HG03439 (cell line): Measurements from ENCODE around the gene KLHL25.
"Not testable (repeated sequence)": the region's sequence is repeated elsewhere in the genome, so short reads cannot be mapped to it uniquely, and the experiment has no call there.

Source experiments
- ATAC-seq: cut with Tn5 transposase; IDR thresholded peaks from one replicate; pipeline ENCODE4 v1.9.1; 2021; ENCODE audit warnings: mild to moderate bottlenecking, moderate library complexity; ENCODE audit not compliant: unreplicated experiment

KLHL25 gene

GRCh38 chr15:85805420-85805819, 10.7 kb upstream of the KLHL25 start:
- no peak for ATAC-seq

GRCh38 chr15:85804481-85805170, 9.9 kb upstream of the KLHL25 start:
- no peak for ATAC-seq

- ATAC-seq = not testable (repeated sequence)
Measured at GRCh38 chr15:85802617-85803016, 7.9 kb upstream of the KLHL25 start.

DNA sequence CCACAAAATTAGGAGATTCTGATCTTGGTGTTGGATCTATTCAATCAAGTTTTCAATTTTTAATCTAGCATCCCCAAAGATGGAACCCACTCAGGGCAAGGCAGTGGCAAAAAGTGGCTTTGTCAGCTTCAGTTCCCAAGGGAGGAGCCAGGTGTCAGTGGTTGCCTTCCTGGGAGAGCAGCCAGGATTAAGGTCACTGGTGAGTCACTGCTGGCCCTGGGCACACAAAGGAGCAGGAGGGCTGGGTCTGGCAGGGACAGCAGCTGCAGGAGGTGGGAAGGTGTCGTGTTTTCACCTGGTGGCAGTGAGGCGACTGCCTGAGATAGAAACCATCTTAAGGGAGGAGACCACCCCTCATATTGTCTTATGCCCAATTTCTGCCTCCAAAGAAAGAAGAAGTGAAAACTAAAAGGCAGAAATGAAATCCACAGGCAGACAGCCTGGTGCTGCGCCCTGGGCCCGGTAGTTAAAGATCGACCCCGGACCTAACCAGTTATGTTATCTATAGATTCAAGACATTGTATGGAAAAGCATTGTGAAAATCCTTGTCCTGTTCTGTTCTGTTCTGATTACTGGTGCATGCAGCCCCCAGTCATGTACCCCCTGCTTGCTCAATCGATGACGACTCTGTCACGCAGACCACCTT, 5.9 kb upstream of the KLHL25 start:
- ATAC-seq = no peak

GRCh38 chr15:85796371-85796770, 1.6 kb upstream of the KLHL25 start:
- ATAC-seq = not testable (repeated sequence)

- ATAC-seq = no peak
Measured at GRCh38 chr15:85795337-85796305, 896 bp upstream of the KLHL25 start.

- ATAC-seq = peak; percentile 46
Measured at GRCh38 chr15:85793641-85794597, 806 bp downstream of the KLHL25 start.

DNA sequence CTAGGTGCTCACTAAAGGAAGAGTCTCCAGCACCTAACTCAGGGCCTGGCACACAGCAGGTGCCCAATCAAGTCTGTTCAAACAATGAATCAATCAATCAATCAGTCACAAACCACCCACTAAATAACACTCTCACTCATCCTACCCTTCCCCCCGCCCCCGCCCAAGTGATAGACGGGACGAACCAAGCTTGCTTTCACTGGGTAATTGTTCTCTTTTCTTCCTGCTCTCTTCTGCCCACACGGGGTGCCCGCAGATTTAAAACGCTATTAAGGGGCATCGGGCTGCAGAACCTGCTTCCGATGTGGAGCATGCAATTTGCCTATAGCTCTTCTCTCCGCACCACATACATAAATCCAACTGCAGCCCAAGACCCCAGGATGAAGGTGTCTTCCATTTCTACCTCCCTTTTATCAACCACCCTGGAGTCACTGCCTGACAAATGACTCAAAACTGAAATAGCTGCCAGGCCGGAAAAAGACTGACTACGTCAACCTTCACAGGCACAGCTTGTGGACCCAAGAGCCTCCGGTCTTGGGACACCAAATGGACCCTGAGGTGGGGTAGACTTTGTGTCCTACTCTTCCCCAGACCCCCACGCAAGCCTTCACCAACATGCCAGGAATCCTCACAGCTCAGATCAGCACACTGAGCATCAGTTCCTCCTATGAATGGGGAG, 1.7 kb downstream of the KLHL25 start:
- no peak for ATAC-seq

GRCh38 chr15:85792102-85792731, 2.5 kb downstream of the KLHL25 start:
- ATAC-seq = no peak

- no peak for ATAC-seq
Measured at GRCh38 chr15:85789496-85789875, 5.2 kb downstream of the KLHL25 start.

DNA sequence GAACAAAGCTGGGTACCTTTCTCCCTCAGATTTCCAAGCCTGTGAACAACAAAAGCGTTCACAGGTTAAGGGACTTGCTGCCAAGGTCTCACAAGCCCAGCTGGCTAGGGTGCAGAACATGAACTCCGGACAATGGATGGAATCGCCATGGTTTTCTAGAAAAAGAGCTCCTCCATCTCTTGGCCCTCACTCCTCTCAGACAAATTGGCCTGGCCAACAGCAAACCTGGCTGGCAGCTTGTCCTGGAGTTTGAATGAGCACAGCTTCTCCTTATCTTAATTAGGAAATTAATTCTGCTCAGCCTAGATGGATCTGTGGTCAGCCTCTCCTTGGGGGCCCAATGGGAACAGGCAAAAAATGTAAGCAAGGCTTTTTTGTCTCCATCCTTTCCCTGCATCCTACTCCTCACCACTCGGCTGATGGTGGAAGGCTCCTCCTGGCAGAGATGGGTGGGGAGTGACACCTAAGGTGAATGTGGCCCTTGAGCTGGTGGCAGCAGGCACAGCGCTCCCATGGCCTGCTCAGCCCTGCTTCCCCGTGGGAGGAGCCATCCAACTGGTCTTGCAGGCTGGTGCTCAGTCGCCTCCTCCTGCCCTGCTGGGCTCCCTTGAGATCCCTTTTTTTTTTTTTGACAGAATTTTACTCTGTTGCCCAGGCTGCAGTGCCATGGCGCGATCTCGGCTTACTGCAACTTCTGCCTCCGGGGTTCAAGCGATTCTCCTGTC, 5.8 kb downstream of the KLHL25 start:
- no peak for ATAC-seq

DNA sequence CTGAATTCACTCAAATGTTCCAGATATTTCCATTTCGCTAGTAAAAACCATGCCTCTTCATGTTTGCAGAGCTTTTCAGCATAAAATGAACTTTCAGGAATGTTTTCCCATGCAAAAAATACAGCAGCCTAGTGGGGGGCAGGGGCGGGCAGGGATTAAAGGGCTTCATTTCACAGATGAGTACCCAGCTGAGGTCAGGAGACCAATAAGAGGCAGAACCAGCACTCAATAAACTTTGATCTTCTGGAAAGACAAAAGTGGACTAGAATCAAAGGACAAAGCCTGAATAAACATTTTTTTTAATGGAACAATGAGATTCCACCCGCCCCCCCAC, 8.0 kb downstream of the KLHL25 start:
- ATAC-seq = no peak

GRCh38 chr15:85785887-85786780, 8.6 kb downstream of the KLHL25 start:
- ATAC-seq = no peak

GRCh38 chr15:85782064-85782463, 12.7 kb downstream of the KLHL25 start:
- ATAC-seq = no peak

- no peak for ATAC-seq
Measured at GRCh38 chr15:85781099-85781498, 13.6 kb downstream of the KLHL25 start.

GRCh38 chr15:85780225-85780985, 14.3 kb downstream of the KLHL25 start:
- ATAC-seq = no peak

- ATAC-seq = no peak
Measured at GRCh38 chr15:85779249-85779648, 15.5 kb downstream of the KLHL25 start.
